NCI-H2171 (cell line): ENCODE data around the gene FOLR1.

Experiments used
- DNase-seq: peaks from one replicate; lab custom pipeline; 2025; lab: John Stamatoyannopoulos, UW

FOLR1 gene

DNA sequence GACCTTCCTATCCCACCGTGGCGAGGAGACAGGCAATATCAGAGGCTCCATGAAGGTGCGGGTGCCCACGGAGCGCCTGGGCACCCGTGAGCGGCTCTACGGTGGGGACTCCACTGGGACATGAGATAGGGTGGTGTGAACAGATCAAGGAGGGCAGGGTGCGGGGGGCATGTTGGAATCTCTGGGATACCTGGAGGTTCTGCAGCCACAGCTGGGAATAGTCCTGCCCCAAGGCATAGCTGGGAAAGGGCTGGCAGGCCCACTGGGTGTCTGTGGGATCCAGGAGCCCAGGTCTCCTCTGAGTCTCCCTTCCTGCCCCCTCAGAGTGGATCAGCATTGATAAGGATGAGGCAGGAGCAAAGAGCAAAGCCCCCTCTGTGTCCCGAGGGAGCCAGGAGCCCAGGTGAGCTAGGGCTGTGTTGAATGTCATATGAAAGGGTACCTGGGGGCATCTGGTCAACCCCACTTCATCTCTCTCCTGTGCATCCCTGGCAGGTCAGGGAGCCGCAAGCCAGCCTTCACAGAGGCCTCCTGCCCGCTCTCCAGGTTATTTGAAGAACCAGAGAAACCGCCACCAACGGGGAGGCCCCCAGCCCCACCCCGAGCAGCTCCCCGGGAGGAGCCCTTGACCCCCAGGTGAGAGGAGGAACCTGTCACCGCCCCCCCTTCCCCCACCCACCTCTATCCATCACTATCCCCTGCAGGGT is 43.6 kb downstream of the FOLR1 start:
- DNase-seq, result no peak

DNA sequence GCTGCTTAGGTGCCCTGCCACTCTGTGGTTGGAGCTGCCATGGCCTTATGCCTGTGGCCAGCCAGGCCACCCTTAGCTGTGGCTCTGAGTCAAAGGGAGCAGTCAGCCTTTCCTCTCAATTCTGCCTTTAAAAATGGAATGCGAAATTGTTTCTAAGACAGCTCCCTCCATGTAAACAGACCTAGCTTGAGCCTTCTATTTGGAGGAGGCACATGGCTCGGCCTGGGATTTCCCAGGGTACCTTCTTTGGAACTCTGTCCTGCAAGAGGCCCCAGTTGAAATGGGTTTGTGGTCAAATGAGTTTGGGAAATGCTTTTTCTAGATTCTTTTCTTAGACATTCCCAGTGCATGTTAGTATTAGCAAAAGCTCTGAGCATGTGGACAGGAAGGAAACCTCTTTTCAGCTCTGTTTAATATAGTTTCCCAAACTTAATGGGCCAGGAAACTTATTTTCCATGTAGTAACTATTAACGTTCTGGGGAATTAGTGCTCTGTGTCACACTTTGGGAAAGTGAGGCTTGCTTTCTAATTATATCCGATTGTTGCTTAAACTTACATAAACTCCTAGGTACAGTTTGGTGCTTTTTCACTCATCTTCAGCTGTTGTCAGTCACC is 44.2 kb downstream of the FOLR1 start:
- DNase-seq, result no peak

DNA sequence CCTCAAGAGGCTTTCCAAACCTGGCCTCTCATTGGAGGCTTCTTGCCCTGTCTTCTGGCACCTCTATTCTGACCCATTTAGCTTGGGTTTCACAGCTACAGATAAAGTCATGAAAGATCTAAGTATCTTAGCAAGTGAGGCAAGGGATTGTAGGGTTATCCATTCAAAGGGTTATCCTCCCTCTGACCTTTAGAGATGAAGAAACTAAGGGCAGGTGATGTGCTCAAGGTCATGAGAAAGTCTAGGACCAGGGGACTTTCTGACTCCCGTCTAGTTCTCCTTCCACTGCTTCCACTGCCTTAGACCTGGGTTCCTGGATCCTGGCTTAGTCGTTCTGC is 44.8 kb downstream of the FOLR1 start:
- DNase-seq, result no peak

DNA sequence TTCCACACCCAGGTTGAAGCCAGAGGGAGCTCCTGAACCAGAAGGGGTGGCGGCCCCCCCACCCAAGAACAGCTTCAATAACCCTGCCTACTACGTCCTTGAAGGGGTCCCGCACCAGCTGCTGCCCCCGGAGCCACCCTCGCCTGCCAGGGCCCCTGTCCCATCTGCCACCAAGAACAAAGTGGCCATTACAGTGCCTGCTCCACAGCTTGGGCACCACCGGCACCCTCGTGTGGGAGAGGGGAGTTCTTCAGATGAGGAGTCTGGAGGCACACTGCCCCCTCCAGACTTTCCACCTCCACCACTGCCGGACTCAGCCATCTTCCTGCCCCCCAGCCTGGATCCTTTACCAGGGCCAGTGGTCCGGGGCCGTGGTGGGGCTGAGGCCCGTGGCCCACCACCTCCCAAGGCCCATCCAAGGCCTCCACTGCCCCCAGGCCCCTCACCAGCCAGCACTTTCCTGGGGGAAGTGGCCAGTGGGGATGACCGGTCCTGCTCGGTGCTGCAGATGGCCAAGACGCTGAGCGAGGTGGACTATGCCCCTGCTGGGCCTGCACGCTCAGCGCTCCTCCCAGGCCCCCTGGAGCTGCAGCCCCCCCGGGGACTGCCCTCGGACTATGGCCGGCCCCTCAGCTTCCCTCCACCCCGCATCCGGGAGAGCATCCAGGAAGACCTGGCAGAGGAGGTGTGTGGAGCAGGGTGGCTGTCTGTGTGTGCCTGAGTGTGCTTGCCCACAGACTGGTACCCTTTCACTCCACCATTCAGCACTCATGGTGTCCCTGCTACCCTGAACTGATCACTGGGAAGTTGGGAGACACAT is 45.4 kb downstream of the FOLR1 start:
- DNase-seq, result no peak

DNA sequence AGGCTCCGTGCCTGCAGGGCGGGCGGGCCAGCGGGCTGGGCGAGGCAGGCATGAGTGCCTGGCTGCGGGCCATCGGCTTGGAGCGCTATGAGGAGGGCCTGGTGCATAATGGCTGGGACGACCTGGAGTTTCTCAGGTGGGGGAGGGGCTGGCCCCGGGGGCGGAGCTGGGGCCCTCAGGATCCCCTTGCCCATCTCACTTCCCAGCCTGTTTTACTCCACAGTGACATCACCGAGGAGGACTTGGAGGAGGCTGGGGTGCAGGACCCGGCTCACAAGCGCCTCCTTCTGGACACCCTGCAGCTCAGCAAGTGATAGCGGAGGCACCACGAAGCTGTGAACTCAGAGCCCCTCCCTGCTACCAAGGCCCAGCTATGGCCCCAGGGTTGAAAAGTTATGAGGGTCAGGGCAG is 46.1 kb downstream of the FOLR1 start:
- no peak for DNase-seq

DNA sequence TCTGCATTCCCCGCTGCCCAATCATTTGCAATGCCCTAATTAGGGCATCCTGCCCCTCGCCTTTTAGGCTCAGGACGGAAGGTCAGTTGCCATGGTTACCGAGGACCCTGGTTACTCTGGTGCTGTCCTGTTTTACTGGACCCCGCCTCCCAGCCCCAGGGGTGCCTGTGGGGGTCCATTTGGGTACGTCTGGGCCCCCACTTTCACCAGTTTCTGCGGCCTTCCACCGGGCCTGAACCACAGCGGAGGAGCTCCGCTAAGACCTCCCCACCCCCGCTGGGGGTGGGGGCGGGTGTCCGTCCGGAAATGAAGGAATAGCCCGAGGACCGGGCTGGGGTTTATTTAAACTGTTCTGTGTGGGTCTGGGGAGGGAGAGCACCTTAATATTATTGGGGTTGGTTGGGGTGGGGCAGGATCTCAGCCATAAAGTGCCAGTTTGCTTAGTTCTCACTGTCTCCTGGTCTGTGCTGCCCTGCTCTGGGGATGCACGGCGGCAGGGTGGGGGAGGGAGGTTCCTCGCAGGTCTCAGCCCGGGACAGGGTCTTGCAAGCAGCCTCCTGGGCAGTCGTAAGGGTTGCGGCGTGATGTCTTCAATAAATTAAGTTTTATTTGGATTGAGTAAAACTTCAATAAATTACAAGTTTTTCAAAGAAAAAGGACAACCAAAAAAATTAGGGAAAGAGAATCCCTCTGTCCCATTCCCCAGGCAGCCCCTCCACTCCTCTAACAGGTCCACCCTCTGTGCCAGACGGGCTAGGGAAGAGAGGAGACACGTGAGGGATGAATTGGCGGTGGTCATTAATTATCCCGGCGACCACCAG is 46.8 kb downstream of the FOLR1 start:
- no peak for DNase-seq

DNA sequence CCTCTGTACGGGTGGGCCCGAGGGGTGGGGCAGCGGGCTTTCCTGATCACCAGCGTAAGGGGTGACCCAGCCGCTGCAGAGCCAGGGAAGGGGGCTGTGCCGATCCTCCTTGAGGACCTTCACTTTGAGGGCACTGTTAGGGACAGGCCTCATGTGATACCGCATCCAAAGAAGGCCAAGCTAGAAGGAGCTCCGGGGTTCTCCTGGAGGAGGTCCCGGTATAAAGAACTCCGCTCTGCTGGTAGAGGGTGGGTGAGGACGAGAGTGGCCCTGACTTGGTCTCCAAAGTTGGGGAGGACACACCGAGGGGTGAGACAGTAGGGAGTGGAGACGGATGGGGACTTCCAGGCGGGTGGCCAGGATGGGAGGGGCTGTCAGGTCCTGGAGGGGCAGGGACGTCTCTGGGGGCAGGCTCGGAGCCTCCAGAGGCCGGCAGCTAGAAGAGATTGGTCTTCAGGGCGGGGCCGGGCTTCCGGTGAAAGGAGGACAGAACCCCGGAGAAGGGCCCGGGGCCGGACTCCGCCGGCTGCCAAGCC is 47.4 kb downstream of the FOLR1 start:
- no peak for DNase-seq

DNA sequence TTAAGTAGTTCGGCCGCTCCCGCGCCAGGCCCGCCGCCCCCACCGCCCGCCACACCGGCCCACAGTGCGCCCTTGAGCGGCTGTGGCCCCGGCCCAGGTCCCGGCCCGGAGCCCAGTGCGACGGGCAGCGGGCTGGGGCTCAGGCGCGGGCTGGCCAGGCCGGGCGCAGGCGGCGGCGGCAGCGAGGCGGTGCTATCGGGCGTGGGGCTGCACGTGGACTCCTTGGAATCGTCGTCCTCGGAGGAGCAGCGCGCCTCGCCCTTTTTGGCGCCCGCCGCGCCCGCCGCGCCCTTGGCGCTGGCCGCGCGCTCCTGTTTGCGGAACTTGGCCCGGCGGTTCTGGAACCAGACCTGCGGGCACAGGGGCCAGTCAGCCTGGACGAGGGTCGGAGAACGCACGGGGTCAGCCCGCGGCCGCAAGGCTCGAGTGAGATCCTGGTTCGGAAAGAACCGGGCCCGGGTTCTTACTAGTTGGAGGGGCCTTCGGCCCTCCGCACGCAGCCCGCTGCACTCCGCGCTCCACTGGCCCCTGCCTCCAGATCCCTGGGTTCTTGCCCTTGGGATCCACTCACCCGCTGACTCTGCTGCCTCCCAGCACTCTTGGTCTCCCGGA is 48.0 kb downstream of the FOLR1 start:
- no peak for DNase-seq

DNA sequence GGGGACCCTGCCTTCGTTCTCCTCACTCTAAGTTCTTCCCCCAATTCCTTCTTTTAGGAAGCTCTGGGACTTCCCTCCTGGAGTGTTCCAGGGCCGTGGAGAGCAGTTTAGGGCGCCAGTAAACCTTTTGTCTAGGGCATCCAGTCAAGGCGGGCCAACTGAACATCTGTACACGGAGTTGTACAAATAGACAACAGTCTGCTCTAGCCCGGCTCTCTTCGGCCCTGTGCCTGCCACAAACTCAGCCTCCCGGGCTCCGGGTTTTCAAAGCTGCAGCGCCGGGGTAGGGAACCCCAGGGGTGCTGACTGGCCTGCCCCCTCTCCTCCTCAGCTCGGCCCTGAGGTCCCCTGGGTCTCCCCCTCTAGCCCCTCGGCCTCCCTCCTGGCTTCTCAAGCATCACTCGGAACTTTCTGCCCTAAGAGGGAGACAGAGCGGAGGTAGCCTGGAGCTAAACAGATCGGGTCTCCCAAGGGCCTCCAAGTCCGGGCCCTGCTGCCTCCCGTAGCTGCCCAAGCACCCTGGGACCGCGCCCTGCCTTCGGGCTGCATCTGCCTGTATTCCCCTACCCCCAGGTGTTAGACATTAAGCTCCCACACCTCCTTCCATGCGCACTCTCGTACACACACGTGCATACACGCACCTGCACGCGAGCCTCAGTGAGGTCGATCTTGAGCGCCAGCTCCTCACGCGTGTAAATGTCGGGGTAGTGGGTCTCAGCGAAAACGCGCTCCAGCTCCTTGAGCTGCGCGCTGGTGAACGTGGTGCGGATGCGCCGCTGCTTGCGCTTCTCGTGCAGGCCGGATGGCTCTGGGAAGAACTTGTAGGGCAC is 48.7 kb downstream of the FOLR1 start:
- no peak for DNase-seq

DNA sequence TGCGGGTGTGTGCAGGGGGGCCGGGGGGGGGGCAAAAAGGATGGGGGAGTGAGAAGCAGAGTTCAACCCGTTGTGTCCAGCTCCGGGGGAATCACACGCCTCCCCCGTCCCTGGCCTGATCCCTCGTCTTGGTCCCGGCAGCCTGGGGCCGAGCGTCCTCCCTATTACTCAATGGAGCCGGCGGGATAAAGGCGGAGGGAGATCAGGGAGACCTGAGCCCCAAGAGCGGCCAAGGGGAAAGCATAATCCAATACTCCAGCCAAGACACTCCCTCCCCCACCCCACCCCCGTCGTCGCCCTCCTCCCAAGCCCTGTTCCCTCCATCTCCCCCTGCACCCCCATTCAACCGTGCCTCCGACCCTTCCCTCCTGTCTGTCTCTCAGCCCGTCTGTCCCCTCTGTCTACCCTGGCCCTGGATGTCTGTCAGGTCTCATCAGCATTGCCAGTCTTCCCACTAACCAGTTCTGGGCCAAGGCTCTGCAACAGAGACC is 49.4 kb downstream of the FOLR1 start:
- DNase-seq, result no peak

DNA sequence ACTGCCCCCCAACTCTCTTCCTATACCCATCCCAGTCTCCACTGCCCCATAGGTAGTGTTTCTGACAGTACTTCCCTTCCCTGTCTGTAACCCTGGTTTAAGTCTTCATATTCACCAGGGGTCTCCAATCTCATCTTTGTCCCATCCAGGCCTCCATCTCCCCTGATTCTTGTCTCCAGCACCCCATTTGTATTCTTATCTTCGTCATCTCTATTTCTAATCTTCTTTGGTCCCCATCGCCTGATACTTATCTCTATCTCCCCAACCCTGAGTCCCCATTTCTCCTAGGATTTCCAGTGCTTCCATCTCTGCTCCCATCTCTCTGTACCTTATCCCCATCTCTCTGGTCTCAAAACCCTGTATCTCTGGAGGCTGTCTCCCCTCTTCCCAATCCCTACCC is 50.2 kb downstream of the FOLR1 start:
- no peak for DNase-seq

DNA sequence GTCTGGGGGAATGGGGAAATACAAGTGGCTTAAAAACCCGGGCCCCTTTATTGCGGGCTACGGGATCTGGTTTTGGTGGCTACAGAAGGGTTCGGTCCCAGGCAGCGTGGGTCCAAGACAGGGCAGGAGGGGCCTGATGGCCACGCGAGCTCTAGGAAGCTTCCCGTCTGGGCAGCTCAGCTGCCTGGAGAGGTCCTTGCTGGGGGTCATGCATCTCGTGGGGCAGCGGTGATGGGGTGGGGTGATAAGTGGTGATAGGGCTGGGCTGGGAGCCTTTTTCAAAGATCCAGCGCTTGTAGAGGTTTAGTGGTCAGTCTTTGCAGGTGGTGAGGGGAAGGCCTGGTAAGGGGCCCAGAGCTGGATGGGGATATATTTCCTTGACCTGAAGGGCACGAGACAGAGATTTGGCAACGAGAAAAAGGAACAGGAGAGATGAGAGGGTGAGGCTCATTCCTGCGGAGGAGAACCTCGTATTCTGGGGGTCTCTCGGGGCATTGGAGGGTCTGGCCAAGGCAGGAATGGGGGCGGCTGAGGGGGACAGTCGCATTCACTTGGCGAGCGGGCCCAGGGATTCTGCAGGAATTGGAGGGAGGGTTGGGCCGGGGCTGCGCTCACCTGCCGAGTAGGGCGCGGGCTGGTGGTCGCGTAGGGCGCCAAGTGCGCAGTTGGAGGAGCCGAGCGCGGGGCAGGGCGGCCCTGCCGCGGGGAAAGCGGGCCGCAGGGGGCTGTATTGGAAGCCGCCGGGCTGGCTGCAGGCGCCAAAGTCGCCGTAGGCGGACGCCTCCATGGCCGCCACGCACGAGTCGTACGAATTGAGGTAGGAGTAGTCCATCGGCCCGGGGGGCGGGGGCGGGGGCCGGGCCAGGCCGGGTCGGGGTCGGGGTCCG is 51.5 kb downstream of the FOLR1 start:
- no peak for DNase-seq

DNA sequence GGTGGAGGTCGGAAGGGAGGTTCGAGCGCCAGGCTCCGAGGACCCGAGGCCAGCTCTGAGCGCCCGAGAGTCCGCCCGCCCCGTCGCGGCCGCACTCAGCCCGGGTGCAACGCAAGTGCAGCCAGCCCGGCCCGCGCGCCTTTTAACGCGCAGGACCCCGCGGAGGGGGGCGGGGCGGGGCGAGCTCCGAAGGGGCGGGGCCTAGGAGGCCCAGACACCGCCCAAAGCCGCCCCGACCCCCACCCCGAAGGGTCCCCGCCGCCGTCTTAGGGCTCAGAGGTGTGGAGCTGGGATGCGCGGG is 52.1 kb downstream of the FOLR1 start, which contains the start of gene PHOX2A:
PHOX2A (minus strand) TSS at position 117 of the 301 bp plus-strand sequence. CDS start 172 bp downstream, outside the sequence.
- no peak for DNase-seq

DNA sequence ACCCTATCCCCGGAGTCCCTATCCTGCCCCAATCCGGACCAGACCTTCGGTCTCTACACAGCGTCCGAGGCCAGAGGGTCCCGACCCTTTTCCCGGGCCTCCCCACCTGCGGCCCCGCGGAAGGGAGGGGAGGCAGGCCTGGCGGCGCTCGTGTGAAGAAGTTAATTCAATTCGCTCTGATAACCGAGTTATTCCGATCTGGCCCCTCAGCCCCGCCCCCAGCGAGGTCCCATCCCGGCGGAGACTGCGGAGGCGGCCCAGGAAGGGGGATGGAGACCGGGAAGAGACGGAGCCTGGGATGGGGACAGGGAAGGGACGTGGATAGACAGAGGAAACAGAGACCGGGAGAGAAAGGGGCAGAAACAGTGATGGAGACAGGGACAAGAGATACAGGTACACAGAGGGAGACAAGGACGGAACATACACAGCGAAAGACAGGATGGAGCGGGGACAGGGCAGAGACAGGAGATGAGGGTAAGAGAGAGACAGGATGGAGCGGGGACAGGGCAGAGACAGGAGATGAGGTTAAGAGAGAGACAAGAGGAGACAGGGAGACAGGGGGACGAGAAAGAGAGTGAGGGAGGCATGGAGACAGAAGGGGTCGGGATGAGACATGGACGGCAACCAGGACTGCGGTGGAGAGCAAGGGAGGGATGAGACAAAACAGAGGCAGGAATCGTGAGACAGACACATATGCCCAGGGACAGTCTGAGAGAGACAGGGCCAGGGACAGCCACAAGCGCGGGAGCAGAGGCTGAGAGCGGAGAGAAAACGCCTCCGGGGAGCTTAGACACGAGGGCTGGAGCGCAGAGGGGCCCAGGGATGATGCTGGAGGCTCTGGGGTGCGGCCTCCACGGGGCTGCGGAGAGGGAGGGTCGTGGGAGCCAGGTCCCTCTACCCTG is 52.7 kb downstream of the FOLR1 start:
- DNase-seq, result no peak

DNA sequence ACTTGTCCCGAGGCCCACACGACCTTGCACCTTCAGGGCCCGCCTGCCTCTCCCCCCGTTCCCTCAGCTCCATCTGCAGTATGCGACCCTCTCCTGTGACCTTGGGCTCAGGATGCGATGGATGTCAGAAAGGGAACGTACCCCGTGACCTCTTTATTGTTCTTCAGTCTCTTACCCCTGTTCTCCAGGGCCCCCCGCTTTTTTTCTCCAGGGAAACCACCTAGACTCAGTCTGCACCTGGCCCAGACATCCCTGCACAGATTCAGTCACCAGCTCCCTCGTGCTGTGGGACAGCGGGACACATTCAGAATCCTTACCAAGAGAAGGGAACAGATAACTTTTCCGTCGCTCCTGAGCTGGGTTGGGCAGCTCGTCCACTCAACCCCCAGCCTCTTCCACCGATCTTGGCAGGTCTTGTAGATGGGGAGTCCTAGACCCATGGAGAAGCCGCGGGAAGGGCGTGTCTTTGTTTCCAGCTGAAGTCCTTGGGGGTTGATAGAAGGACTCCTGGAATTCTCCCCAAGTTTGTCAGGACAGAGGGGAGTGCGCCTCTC is 53.4 kb downstream of the FOLR1 start:
- DNase-seq, result no peak
